GM18873 (cell line): Measurements from ENCODE around the gene KCMF1.

Experiments used
- ATAC-seq: cut with Tn5 transposase; IDR thresholded peaks from one replicate; pipeline ENCODE4 v1.9.1; 2021; ENCODE audit warnings: mild to moderate bottlenecking, moderate library complexity, moderate number of reproducible peaks; ENCODE audit not compliant: unreplicated experiment, low FRiP score

Gene KCMF1

GRCh38 chr2:84972932-84973331 lies 2.0 kb downstream of the KCMF1 start:
- ATAC-seq, result no peak

- no peak for ATAC-seq
Measured at GRCh38 chr2:84980263-84980983, 9.5 kb downstream of the KCMF1 start.

GRCh38 chr2:84986018-84986417 lies 15.1 kb downstream of the KCMF1 start:
- no peak for ATAC-seq

GRCh38 chr2:84989422-84989821 lies 18.5 kb downstream of the KCMF1 start:
- no peak for ATAC-seq

GRCh38 chr2:84989927-84990326 lies 19.0 kb downstream of the KCMF1 start:
- no peak for ATAC-seq

GRCh38 chr2:84991404-84992160 lies 20.6 kb downstream of the KCMF1 start:
- ATAC-seq, result no peak

- ATAC-seq, result no peak
Measured at GRCh38 chr2:84995826-84996225, 24.9 kb downstream of the KCMF1 start.

GRCh38 chr2:84996909-84997308 lies 25.9 kb downstream of the KCMF1 start:
- ATAC-seq, result no peak

GRCh38 chr2:84999553-84999955 lies 28.6 kb downstream of the KCMF1 start:
- no peak for ATAC-seq

GRCh38 chr2:85001595-85001994 lies 30.6 kb downstream of the KCMF1 start:
- ATAC-seq, result no peak

- ATAC-seq, result no peak
Measured at GRCh38 chr2:85002534-85002933, 31.6 kb downstream of the KCMF1 start.

- ATAC-seq, result no peak
Measured at GRCh38 chr2:85008252-85008651, 37.3 kb downstream of the KCMF1 start.

GRCh38 chr2:85009019-85009618 lies 38.2 kb downstream of the KCMF1 start:
- ATAC-seq, result no peak

GRCh38 chr2:85010404-85010803 lies 39.4 kb downstream of the KCMF1 start:
- no peak for ATAC-seq

GRCh38 chr2:85011098-85011497 lies 40.1 kb downstream of the KCMF1 start:
- no peak for ATAC-seq

- no peak for ATAC-seq
Measured at GRCh38 chr2:85011747-85012146, 40.8 kb downstream of the KCMF1 start.

- ATAC-seq, result no peak
Measured at GRCh38 chr2:85012431-85012830, 41.5 kb downstream of the KCMF1 start.

- ATAC-seq, result no peak
Measured at GRCh38 chr2:85012855-85013254, 41.9 kb downstream of the KCMF1 start.

- ATAC-seq, result no peak
Measured at GRCh38 chr2:85015653-85016360, 44.8 kb downstream of the KCMF1 start.

GRCh38 chr2:85016446-85016845 lies 45.5 kb downstream of the KCMF1 start:
- ATAC-seq, result no peak
